Astrocyte of the spinal cord (primary cell): Measurements from ENCODE around the gene TBL3.

Experiments used
- DNase-seq: peaks from one replicate; pipeline ENCODE4 v3.0.0; 2011; ENCODE audit warnings: low read depth, low spot score
- H3K4me3 ChIP-seq: 2 replicates; pipeline ENCODE4 v1.5.1; 2011; ENCODE audit warnings: low read depth, mild to moderate bottlenecking, low read length, moderate library complexity
- in situ Hi-C: cut with HindIII; loops from 2 replicates; pipeline ENCODE4 v1.10.0; 2017; ENCODE audit warnings: low sequenced_read_pairs
- TF ChIP-seq, protein P1 (sequence below): IDR thresholded peaks from 2 replicates; pipeline ENCODE4 v1.5.1; 2012; ENCODE audit warnings: low read depth, mild to moderate bottlenecking, low read length, inconsistent platforms

The TBL3 gene

DNA sequence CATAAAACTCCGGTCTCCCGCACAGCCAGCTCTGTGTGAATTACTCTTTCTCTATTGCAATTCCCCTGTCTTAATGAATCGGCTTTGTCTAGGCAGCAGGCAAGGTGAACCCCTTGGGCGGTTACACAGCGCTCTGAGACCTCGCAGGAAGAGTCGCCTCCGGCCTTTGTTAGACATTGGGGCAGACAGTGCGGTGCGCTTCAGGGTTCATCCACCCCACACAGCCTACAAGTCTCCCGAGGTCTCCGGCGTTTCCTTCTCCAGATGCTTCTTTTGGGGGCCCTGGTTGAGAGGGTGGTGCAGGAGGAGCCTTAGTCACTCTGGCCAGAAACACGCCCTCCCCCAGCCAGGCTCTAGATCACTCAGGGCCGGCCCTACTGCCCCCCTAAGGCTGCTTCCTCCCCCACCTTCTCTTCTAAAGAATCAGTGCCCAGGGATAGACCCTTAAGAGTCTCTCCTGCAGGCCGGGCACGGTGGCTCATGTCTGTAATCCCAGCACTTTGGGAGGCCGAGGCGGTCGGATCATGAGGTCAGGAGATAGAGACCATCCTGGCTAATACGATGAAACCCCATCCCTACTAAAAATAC lies 27.1 kb upstream of the TBL3 start:
- DNase-seq, result no peak
- in situ Hi-C loops, result no loop called here
- no peak overlapping the region for H3K4me3 ChIP-seq
- TF ChIP-seq, protein P1, sequence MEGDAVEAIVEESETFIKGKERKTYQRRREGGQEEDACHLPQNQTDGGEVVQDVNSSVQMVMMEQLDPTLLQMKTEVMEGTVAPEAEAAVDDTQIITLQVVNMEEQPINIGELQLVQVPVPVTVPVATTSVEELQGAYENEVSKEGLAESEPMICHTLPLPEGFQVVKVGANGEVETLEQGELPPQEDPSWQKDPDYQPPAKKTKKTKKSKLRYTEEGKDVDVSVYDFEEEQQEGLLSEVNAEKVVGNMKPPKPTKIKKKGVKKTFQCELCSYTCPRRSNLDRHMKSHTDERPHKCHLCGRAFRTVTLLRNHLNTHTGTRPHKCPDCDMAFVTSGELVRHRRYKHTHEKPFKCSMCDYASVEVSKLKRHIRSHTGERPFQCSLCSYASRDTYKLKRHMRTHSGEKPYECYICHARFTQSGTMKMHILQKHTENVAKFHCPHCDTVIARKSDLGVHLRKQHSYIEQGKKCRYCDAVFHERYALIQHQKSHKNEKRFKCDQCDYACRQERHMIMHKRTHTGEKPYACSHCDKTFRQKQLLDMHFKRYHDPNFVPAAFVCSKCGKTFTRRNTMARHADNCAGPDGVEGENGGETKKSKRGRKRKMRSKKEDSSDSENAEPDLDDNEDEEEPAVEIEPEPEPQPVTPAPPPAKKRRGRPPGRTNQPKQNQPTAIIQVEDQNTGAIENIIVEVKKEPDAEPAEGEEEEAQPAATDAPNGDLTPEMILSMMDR, result no peak

DNA sequence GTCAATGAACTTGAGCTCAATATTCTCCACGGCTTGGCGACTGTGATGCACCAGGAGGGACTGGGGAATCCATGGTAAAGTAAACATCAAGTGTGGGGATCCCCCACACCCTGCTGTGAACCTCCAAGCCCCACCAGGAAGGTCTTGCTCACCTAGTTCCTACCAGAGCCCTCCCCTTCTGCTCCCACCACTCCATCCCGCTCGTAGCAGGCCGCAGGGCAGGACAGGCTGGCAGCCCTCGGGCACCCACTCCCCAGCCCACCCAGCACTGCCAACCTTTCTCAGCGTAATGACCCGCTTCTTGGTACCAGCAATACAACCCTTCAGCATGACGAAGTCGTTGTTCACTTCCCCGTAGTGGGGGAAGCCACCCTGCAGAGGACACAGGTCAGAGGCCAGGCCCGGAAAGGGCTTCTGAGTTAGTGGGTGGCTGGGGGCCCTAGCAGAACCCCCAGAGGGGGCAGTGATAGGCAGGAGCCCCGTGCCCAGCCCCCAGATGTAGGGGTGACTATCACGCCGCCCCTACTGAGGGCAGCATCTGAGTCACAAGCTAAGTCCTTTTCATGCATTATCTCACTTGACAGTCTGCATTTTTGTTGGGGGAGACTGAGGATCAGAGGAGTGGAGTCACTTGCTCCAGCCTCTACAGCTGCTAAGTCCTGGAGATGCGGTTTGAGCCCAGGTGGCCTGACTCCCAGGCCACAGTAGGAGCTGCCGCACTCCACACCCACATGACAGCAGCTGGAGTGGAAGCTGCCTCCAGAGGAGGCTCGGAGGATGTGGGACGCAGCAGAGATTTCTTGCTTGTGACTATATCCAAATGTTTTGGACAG lies 26.1 kb upstream of the TBL3 start:
- H3K4me3 ChIP-seq, result no peak overlapping the region
- TF ChIP-seq, protein P1, result no peak
- in situ Hi-C loops, result no loop called here
- no peak for DNase-seq

DNA sequence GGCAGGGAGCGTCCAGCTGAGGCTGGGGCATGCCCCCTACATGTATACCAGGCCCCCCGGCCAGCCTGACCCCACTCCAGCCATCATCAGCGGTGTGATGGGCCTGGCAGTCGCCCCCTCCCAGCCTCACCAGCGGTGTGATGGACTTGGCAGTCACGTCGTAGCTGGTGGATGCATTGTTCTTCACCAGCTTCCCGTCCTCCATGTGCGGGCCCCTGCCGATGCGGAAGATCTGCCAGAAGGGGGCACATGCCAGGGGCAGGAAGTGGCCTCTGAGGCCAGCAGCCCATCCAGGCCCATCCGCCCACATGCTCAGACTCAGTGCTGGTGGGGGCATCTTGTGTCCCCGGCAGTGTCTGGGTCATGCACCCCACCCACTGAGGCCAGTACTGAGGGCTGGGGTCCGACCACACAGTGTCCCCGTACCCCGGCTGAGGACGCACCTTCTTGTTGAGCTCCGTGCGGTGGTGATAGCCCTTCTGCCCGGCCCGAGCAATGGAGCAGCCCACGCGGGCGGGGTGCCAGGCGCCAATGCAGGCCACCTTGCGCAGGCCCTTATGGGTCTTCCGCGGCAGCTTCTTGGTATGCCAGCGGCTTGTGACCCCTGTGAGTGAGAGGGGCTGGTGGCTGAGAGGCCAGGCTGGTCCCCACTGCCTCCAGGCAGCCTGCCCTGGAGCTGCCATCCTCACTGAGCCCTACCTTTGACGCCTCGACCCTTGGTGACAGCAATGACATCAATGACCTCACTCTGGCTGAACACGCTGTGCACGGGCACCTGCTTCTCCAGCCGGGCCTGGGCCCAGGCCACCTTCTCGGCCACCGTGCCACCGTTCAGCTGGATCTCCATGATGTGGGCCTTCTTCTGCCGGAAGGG lies 25.1 kb upstream of the TBL3 start:
- no peak for DNase-seq
- no peak overlapping the region for H3K4me3 ChIP-seq
- in situ Hi-C loops, result no loop called here
- TF ChIP-seq, protein P1, result peak; percentile 9

DNA sequence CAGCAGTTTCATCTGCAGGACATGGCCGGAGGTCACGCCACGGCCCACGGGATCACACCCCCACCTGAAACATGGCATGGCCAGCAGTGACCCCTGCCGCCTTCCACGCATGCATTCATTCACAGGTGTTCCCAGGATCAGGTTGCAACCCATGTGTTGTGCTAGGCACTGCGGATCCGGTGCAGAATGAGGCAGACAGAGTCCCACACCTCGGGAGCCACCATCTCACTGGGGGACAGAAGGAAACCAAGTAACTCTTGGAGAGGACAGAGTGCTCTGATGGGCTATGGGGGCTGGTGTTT lies 24.5 kb upstream of the TBL3 start:
- TF ChIP-seq, protein P1, result no peak
- no peak overlapping the region for H3K4me3 ChIP-seq
- DNase-seq, result no peak
- in situ Hi-C loops, result no loop called here

DNA sequence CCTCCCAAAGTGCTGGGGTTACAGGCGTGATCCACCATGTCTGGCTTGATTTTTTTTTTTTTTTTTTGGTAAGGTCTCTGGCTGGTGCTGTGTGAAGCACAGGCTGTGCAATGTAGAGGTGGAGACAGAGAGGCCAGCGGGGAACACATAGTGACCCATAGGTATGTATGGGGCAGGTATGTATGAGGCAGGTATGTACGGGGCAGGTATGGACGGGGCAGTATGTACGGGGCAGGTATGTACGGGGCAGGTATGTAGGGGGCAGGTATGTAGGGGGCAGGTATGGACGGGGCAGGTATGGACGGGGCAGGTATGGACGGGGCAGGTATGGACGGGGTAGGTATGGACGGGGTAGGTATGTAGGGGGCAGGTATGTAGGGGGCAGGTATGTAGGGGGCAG lies 22.3 kb upstream of the TBL3 start:
- TF ChIP-seq, protein P1, result no peak
- no peak overlapping the region for H3K4me3 ChIP-seq
- in situ Hi-C loops, result no loop called here
- DNase-seq, result no peak

DNA sequence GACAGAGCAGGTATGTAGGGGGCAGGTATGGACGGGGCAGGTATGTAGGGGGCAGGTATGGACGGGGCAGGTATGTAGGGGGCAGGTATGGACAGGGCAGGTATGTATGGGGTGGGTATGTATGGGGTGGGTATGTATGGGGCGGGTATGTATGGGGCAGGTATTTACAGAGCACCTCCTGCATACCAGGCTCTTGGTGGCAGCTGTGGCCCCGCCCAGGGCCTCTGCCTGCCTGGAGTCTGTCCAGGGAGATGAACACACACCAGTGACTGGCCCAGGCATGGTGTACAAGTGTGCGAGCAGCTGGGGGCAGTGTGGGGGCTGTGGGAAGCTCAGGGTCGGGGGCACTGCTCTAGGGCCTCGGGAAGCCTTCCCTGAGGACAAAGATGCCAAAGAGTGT lies 21.8 kb upstream of the TBL3 start:
- in situ Hi-C loops, result no loop called here
- TF ChIP-seq, protein P1, result no peak
- H3K4me3 ChIP-seq, result no peak overlapping the region
- no peak for DNase-seq
